Inflammatory macrophage treated with lipopolysaccharide for 1 hour (primary cell): ENCODE measurements around the gene PHAF1.

ENCODE experiments used
- DNase-seq, 2 donors: peaks; one replicate each; pipeline ENCODE4 v3.0.0-alpha.2; 2020 to 2022

PHAF1 gene

DNA sequence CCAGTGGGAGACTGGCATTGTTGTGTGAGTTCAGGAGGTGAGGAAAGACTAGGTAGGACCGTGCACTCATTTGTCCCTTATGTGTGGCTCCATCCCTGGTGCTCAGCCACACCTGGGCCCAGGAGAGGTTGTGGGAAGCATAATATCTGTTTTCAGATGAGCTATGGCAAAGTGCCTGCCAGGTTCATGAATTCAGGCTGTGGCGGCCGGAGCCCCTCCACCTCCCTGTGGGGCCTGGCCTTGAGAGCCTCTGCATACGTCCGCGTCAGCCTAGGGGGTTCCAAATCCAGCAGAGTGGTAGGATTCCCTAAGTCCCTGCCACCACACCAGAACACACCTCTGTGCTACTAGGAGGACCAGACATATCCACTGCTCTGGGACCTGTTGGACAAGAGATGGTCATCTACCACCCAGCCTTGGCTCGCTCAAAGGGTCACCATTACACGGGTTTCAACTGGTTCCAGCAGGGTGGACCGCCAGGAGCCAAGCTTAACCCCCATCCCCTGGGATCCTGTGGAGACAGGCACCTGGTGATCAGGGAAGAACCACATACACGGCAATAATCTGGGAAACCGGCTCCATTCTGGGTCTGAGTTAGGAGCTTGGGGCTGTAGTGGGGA, 39.0 kb downstream of the PHAF1 start:
- DNase-seq = no peak

GRCh38 chr16:67149276-67150046, 39.7 kb downstream of the PHAF1 start:
- no peak for DNase-seq

DNA sequence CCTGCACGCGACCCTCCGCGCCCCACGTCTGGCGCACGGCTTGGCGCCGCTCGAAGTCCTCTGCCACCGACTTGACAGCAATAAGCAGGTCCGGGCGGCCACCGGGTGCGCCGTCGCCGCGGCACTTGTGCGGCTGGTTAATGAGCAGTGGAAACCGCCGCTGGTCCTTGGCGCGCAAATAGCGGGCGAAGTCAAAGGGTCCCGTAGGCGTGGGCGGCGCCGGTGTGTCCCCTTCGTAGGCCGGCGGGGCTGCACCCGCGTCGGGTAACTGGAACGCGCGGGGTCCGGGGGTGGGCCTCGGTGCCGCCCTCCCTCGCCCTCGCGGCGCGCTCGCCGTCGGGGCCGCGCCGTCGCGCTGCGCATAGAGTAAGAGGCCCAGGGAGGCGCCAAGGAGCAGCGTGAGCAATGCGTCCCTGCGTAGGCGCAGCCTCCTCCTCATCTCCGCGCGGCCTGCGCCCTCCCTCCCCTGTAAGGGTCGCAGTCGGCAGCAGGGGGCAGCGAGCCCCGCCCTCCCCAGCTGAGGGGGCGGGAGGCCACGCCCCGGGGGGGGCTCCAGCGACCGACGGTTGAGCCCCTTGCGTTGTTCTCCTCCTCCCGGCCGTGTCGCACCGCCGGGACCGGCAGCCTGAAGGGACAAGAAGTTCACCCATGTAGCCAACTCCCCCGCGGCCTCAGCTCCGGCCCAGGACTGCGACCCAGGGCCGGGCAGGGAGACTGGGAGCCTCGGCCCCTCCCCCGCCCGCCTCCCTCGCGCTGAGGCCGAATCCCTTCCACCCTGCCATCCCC, 40.5 kb downstream of the PHAF1 start:
- no peak for DNase-seq

- no peak for DNase-seq
Measured at GRCh38 chr16:67150833-67151396, 41.2 kb downstream of the PHAF1 start, which contains the start of gene B3GNT9. Gene B3GNT9 (minus strand): TSS chr16:67150998. CDS start chr16:67150485, 513 bp downstream.

- no peak for DNase-seq
Measured at GRCh38 chr16:67151431-67152097, 41.8 kb downstream of the PHAF1 start.

DNA sequence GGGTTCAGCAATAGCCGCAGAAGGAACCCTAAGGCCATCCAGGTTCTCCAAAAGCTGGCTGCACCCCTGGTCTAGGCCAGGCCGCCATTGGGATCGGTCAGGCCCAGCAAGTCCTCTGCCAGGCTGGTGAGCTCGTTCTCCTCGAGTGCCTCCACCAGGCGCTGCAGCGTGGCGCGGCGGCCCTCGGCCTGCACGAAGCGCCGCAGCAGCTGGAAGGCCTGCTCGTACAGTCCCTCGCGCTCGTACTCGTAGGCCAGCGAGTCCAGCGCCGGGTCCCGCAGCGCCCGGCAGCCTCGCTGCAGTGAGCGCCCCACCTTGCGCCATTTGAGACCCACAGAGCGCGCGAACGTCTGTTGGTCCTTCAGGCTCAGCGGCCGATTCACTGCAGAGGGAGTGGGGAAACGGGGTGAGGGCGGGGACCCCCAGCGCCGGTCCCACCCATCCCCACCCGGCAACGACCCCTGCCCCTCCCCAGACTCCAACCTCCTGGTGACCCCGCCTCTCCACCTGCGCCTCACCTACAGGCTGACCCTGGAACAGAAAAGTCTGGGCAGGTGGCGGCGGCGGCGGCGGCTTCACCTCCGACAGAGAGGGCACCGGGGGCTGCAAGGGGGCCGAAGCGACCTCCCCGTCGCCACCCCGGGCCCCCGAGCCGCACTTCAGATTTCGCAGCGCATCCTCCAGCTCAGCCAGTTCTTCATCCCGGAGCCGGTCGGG, 45.0 kb downstream of the PHAF1 start:
- no peak for DNase-seq

- DNase-seq = peak in 1 of 2 donors; percentile 78
Measured at GRCh38 chr16:67155295-67156142, 45.8 kb downstream of the PHAF1 start.

GRCh38 chr16:67156143-67156844, 46.6 kb downstream of the PHAF1 start:
- no peak for DNase-seq

- DNase-seq = no peak
Measured at GRCh38 chr16:67157106-67157748, 47.5 kb downstream of the PHAF1 start.

GRCh38 chr16:67157892-67158635, 48.3 kb downstream of the PHAF1 start:
- DNase-seq = no peak

DNA sequence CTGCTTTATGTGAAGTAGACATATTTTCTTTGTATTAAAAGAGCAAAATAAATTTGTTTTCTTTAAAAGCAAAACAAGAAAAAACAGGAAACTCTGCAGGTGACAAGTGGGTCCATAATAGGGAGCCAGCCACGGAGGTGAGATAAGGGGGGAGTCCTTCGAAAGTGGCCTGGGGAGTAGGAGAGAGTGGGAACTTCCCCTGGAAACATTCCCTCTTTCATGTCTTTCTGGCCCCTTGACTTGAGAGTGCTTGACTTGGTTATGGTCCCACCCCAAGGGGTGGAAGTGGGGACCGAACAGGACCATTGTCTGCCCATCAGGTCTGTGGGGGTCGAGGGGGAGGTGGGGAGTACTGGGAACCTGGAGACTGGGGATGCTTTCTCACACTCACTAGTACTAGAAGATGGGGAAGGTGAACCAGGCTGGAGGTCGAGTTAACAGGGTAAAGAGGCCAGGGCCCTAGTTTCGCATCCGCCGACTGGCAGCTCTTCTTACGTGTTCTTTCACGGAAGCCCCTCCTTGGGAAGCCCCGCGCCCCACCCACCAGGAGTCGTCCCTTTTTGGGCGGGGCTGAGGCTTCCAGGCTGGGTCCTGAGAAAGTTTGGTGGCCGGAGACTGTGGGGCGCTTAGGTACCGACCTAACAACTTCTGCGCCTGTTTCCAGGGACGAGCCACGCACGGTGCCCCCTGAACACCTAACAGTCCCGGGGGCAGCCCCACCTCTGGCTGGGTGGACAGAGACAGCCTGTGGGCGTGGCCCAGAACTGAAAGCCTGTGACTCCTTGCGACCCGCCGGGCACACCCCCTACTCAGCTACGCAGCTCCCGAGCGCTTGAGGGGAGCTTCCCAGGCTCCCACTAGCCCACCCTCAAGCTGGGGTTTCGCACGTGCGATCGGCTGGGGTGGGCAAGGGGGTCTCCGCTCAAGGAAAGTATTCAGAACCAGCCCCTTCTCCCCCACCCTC, 49.2 kb downstream of the PHAF1 start:
- peak; percentile 86 to 87 for DNase-seq

- no peak for DNase-seq
Measured at GRCh38 chr16:67161595-67162058, 51.9 kb downstream of the PHAF1 start.

DNA sequence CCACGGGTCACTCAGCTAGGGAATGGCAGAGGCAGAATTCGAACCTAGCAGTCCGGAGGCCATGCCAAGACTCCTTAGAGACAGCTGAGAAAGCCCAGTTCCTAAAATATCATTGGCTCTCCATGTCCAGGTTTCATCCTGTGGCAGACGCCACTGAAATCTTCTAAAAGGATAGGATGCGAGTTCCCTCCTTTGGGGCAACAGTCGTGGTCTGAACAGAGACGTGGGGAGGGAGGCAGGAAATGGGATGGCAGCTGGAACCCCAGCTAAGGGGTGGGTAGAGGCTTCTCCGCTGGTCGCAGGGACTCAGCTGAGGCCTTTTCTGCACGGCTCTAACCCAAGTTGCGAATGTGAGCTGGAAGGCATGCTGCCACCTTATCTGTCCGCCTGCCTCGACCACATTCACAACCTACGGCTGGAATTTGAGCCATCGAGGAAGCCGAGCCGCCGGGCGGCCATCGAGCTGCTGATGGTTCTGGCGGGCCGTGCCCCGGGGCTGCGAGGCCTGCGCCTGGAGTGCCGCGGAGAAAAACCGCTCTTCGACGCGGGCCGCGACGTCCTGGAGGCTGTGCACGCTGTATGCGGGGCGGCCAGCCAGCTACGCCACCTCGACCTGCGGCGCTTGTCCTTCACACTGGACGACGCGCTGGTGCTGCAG, 52.9 kb downstream of the PHAF1 start:
- peak in 1 of 2 donors; percentile 51 for DNase-seq

DNA sequence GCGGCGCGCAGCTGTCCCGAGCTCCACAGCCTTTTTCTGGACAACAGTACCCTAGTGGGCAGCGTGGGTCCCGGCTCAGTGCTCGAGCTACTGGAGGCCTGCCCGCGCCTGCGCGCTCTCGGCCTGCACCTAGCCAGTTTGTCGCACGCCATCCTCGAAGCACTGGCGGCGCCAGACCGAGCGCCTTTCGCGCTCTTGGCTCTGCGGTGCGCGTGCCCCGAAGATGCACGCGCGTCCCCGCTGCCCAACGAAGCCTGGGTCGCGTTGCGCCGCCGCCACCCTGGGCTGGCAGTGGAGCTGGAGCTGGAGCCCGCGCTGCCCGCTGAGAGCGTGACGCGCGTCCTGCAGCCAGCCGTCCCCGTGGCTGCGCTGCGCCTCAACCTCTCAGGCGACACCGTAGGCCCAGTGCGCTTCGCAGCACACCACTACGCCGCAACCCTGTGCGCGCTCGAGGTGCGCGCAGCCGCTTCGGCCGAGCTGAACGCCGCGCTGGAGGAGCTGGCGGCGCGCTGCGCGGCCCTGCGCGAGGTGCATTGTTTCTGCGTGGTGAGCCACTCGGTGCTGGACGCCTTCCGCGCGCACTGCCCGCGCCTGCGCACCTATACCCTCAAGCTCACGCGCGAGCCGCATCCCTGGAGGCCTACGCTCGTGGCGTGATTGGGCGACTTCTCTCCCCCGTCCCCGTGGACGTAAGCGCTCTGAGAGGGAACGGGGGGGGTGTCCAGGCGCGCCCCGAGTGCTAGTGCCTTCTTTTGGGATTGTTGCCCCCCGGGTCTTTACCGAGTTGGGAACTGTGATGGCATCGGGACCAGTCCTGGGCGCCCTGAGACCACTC, 53.6 kb downstream of the PHAF1 start:
- DNase-seq = no peak

GRCh38 chr16:67163999-67164558, 54.3 kb downstream of the PHAF1 start:
- DNase-seq = no peak

DNA sequence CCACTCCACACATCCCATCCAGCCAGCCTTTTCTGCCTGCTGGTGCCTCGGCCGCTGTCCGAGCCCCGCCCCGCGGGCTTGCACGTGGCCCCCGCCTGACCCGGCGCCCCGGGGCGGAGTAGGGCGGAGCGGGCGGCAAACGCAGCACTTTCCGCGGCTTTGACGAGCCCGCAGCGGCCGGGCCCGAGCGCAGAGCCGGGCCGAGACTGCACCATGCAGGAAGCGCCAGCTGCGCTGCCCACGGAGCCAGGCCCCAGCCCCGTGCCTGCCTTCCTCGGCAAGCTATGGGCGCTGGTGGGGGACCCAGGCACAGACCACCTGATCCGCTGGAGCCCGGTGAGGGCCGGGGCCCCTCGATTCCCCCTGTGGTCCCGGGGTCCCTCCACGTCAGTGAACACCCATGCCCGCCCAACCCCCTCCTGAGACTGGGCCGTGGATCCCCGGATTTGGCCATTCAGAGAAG, 54.9 kb downstream of the PHAF1 start, which contains the start of gene HSF4:
Gene HSF4, plus strand, starts transcription at position 147 of the 463 bp plus-strand sequence. Its CDS starts 67 bp downstream, at position 214.
- peak in 1 of 2 donors; percentile 54 for DNase-seq
